HG03520 (cell line): Measurements from ENCODE around the gene AIG1.
"Not testable (repeated sequence)": the region's sequence is repeated elsewhere in the genome, so short reads cannot be mapped to it uniquely, and the experiment has no call there.

Experiments used
- ATAC-seq: cut with Tn5 transposase; IDR thresholded peaks from one replicate; pipeline ENCODE4 v1.9.1; 2021; ENCODE audit warnings: mild to moderate bottlenecking, moderate library complexity; ENCODE audit not compliant: unreplicated experiment

Gene AIG1

GRCh38 chr6:143307760-143308159 lies 247.1 kb downstream of the AIG1 start:
- ATAC-seq: not testable (repeated sequence)

GRCh38 chr6:143313163-143313562 lies 252.5 kb downstream of the AIG1 start:
- no peak for ATAC-seq

GRCh38 chr6:143321491-143322086 lies 260.9 kb downstream of the AIG1 start:
- no peak for ATAC-seq

GRCh38 chr6:143322386-143322785 lies 261.7 kb downstream of the AIG1 start:
- ATAC-seq: no peak

GRCh38 chr6:143323729-143324470 lies 263.2 kb downstream of the AIG1 start:
- ATAC-seq: no peak

DNA sequence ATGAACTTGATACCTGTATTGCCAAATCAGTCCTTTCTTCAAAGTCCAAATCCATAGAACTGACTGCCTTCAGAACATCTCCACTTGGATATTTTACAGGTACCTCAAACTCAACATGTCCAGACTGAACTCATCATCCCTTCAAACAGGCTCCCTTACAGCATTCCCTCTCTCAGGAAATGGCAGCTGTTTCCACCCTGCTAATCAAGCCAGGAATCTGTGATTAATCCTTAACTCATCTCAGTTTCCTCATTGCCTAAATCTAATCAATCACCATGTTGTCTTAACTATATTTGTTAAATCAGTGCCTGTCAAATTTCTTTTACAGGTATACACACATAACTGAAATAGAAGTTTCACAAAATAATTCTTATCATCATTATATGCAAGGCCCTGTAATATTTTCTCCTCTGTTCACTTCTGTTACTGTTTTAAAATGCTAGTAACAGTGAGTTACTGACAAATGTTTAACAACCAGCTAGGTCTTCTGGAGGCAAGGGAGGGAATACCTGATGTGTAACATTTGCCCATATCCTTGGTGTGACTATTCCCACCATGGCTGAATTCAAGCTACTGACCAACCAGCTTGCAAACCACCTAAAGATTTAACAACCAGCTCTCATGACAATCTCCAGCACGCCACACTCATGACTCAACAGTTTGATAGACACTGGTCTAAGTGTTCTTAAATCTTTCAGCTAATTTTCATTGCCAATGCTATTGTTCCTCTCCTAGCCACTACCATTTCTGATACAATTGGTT lies 264.9 kb downstream of the AIG1 start:
- no peak for ATAC-seq

- ATAC-seq: no peak
Measured at GRCh38 chr6:143328876-143329275, 268.2 kb downstream of the AIG1 start.

DNA sequence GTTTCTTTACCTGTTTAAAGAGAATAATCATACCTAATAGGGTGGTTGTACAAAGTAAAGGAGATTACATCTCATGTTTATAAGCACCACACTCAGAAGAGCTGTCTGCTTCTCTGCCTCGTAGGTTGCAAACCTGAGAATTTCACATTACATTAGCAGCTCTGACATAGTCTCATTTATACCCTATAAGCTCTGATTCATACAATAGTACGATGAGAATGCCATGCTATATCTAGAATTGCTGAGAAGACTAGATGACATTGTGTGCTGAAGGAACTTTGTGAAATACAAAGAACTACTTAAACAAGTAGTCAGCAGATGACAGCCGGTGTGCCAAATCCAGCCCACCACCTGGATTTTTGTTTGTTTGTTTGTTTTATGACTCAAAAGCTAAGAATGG lies 268.6 kb downstream of the AIG1 start:
- ATAC-seq: no peak

- ATAC-seq: no peak
Measured at GRCh38 chr6:143331362-143331761, 270.7 kb downstream of the AIG1 start.

DNA sequence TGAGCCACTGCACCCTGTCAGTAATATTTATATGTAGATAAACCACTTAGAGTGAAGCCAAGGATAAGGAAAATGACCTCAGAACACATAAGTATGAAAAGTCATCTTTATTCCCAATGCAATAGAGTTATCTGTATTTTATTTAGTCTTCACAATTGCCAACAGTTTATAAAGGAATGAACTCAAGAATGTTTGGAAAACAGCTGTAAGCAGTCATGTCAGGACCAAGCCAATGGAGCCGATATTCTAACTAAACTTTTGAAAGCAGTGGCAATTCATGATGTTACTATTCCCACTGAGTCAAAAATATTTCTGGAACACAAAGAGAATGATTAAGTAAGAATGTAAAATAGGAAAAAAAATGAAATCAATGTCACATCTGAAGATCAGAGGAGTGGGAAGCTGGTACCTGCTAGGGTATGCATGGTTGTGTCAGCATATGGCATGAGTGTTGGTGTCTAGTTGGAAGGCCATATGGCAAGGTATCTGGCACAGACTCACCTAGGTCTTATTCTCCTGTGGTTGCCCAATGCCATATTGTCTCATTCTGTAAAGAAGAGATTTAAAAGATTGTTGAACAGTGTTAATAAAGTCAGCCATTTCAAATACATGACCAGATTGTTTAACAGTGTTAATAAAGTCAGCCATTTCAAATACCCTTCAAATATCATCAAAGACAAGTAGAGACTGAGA lies 271.6 kb downstream of the AIG1 start:
- ATAC-seq: no peak

GRCh38 chr6:143333081-143333480 lies 272.4 kb downstream of the AIG1 start:
- ATAC-seq: no peak

- ATAC-seq: no peak
Measured at GRCh38 chr6:143333749-143334520, 273.2 kb downstream of the AIG1 start.

DNA sequence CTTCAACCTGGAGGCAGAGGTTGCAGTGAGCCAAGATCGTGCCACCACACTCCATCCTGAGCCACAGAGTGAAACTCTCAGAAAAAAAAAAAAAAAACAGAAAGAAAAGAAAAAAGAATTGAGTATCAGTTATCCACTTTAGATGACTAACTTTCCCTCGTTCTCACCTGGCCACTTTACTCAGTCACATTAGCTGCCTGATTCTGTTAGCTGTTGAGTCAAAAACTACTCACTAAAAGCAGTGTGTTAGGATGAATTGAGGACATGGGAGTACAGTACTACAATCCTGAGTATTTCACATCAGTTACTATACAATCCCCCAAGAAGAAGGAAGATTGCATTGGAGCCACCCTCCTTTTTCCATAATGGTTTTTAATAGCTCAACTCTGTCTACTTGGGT lies 275.2 kb downstream of the AIG1 start:
- ATAC-seq: no peak

GRCh38 chr6:143336446-143337152 lies 275.9 kb downstream of the AIG1 start:
- no peak for ATAC-seq

DNA sequence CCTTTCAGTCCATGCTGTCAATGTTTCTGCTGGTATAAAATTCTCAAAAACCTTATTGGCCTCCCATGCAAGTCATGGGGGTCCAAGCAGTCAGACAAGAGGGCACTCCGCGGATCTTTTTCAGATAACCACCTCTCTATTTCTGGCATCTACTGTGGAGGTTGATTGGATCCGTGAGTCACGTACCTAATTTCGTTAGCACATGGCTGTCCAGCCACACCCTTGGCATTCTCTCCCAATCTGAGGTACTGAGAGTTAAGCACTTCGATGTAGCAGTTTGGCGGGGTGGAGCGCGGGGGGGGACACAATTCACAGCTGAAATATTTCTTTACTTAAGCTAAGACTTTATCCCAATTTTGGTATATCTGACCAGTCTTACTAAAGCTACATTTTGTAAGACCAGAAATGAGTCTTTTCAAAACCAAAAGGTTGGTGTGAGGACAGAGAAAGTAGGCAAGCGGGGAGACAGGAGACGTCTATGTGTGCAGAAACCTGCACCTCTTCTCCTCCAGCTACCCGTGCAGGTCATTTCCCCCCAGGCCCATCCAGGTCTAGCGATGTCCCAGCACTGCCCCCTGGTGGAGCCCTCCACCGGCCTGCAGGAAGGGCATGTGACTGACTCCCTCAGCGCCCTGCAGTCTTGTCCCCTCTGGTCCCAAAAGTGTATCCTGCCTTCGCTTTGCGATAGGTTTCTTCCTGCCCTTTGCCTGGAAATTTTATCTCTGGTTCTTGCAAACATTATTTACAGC lies 276.7 kb downstream of the AIG1 start:
- ATAC-seq: peak; percentile 65

DNA sequence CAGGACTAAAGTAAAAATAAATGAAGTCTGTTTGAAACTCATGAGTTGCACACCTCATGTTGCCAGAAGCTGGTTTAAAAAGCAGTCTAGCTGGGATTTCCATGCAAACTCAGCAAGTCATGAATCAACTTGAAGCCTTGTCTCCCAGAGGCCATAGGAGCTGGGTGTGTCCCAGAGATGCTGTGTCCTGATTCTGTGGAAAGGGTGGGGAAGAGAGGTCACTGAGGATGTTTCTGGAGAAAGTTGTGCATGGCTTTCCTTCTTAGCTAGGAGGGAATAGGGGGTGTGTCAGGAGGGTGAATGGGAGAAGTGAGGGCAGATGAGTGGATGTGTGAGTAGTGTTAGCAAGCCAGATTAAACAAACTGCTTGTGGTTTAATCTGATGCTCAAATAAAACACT lies 278.5 kb downstream of the AIG1 start:
- no peak for ATAC-seq

GRCh38 chr6:143345477-143345876 lies 284.8 kb downstream of the AIG1 start:
- ATAC-seq: not testable (repeated sequence)

- no peak for ATAC-seq
Measured at GRCh38 chr6:143346004-143346403, 285.3 kb downstream of the AIG1 start.

- no peak for ATAC-seq
Measured at GRCh38 chr6:143348531-143348930, 287.8 kb downstream of the AIG1 start.
